ENCODE measurements around the gene LGR6.

GRCh38 chr1:202268032-202268431 is 74.4 kb downstream of the LGR6 start:
- TF ChIP-seq ZFP30 (CRISPR knock-in tag; IDR thresholded peaks at IDR 0.05) (no peak), CSRNP3 (CRISPR knock-in tag; IDR thresholded peaks at IDR 0.05) (no peak), PATZ1 (CRISPR knock-in tag; IDR thresholded peaks at IDR 0.05; ENCODE audit: borderline replicate concordance) (no peak), ESRRG (CRISPR knock-in tag; IDR thresholded peaks at IDR 0.05) (no peak), CREB5 (CRISPR knock-in tag; IDR thresholded peaks at IDR 0.05; ENCODE audit: low read depth) (no peak)
- TF ChIP-seq, protein P1, sequence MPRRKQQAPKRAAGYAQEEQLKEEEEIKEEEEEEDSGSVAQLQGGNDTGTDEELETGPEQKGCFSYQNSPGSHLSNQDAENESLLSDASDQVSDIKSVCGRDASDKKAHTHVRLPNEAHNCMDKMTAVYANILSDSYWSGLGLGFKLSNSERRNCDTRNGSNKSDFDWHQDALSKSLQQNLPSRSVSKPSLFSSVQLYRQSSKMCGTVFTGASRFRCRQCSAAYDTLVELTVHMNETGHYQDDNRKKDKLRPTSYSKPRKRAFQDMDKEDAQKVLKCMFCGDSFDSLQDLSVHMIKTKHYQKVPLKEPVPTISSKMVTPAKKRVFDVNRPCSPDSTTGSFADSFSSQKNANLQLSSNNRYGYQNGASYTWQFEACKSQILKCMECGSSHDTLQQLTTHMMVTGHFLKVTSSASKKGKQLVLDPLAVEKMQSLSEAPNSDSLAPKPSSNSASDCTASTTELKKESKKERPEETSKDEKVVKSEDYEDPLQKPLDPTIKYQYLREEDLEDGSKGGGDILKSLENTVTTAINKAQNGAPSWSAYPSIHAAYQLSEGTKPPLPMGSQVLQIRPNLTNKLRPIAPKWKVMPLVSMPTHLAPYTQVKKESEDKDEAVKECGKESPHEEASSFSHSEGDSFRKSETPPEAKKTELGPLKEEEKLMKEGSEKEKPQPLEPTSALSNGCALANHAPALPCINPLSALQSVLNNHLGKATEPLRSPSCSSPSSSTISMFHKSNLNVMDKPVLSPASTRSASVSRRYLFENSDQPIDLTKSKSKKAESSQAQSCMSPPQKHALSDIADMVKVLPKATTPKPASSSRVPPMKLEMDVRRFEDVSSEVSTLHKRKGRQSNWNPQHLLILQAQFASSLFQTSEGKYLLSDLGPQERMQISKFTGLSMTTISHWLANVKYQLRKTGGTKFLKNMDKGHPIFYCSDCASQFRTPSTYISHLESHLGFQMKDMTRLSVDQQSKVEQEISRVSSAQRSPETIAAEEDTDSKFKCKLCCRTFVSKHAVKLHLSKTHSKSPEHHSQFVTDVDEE (CRISPR knock-in tag; IDR thresholded peaks at IDR 0.05), result no peak
